A549 (cell line): ENCODE data around the gene HHATL. TPM values are rescaled to one million over a fixed set of nuclear protein-coding genes. Genes with fewer than 3 reads are reported as not detected.
A peak's percentile ranks its signal among the peaks of the same experiment; 100 is the strongest.

Experiments
- ATAC-seq, 2 experiments: fragments of 200-7000 bp in 1 of 2; fragments of >200 bp in 1 of 2; cut with Nextera tagmentation in 1 of 2; cut with Tn5 transposase in 1 of 2; 3 replicates each; pipeline versions ENCODE4 v1.8.0 to v1.9.1; 2018 to 2020; ENCODE audit warnings: mild to moderate bottlenecking in 1 of 2, moderate library complexity in 1 of 2
- CTCF ChIA-PET: fragments of 300-600 bp; sonication (Branson Sonifier 250); formaldehyde crosslinking; extraction: SDS; loops from one replicate; lab custom pipeline; 2021; ENCODE audit warnings: antibody characterized with exemption, inconsistent platforms; lab: Yijun Ruan, JAX
- POLR2A ChIA-PET: fragments of 350-600 bp; formaldehyde crosslinking; extraction: SDS; loops from one replicate; lab custom pipeline; 2021; ENCODE audit warnings: antibody characterized with exemption, inconsistent platforms; lab: Yijun Ruan, JAX
- DNase-seq, 2 experiments: peaks; one replicate each; pipeline versions ENCODE4 v3.0.0 to v3.0.0-alpha.2; 2011 to 2016; ENCODE audit warnings: low read depth in 1 of 2, low spot score in 1 of 2
- FAIRE-seq: peaks from 2 replicates; lab custom pipeline; 2011; peaks lifted over from hg19 to GRCh38; lab: Jason Lieb, UNC
- H3K27ac ChIP-seq, 2 experiments: fragments of >200 bp; sonication (Bioruptor Twin); formaldehyde crosslinking; 3 replicates each; pipeline ENCODE4 v1.5.1; 2016 to 2017
- H3K4me1 ChIP-seq: fragments of >200 bp; sonication (Bioruptor Twin); formaldehyde crosslinking; 3 replicates; pipeline ENCODE4 v1.6.1; 2016
- H3K4me2 ChIP-seq: fragments of >200 bp; sonication (Bioruptor Twin); formaldehyde crosslinking; 3 replicates; pipeline ENCODE4 v1.6.1; 2016
- H3K4me3 ChIP-seq: fragments of >200 bp; sonication (Bioruptor Twin); formaldehyde crosslinking; 3 replicates; pipeline ENCODE4 v1.5.1; 2016
- H3K9me3 ChIP-seq: fragments of >200 bp; sonication (Bioruptor Twin); formaldehyde crosslinking; 3 replicates; pipeline ENCODE4 v1.6.1; 2016
- BHLHE40 ChIP-seq: IDR thresholded peaks from 2 replicates; pipeline ENCODE4 v1.6.1; 2012; ENCODE audit warnings: low read depth, low read length, inconsistent platforms
- CEBPB ChIP-seq, 2 experiments: fragments of >200 bp in 1 of 2; sonication (Bioruptor Twin) in 1 of 2; formaldehyde crosslinking in 1 of 2; IDR thresholded peaks; 2 replicates each; pipeline ENCODE4 v1.6.1; 2012 to 2016
- EHF ChIP-seq: fragments of 250-450 bp; sonication (Bioruptor Pico); IDR thresholded peaks from 2 replicates; pipeline ENCODE4 v1.5.0; 2020; ENCODE audit warnings: mild to moderate bottlenecking
- EHMT2 ChIP-seq: fragments of 200-600 bp; sonication (generic); IDR thresholded peaks from 2 replicates; pipeline ENCODE4 v1.6.1; 2016; ENCODE audit warnings: antibody characterized with exemption, low read depth, mild to moderate bottlenecking, moderate library complexity
- FOSB ChIP-seq: fragments of 250-450 bp; sonication (Bioruptor Pico); IDR thresholded peaks from 2 replicates; pipeline ENCODE4 v1.5.0; 2020; ENCODE audit warnings: mild to moderate bottlenecking, moderate library complexity
- FOSL2 ChIP-seq, 2 experiments: fragments of 450-650 bp in 1 of 2; fragments of >200 bp in 1 of 2; sonication (Bioruptor Twin) in 1 of 2; formaldehyde crosslinking; IDR thresholded peaks; 2 replicates each; pipeline versions ENCODE4 v1.5.0 to v1.6.1; 2016 to 2020; ENCODE audit warnings: mild to moderate bottlenecking in 1 of 2, moderate library complexity in 1 of 2
- GATA3 ChIP-seq: IDR thresholded peaks from 2 replicates; pipeline ENCODE4 v1.6.1; 2012; ENCODE audit warnings: borderline replicate concordance
- HOXB5 ChIP-seq: fragments of 250-450 bp; sonication (Bioruptor Pico); IDR thresholded peaks from 2 replicates; pipeline ENCODE4 v1.5.0; 2020; ENCODE audit warnings: mild to moderate bottlenecking, moderate library complexity
- JUN ChIP-seq, 2 experiments: fragments of >200 bp; sonication (Bioruptor Twin); formaldehyde crosslinking; IDR thresholded peaks; 2 replicates in 1 of 2; 3 replicates in 1 of 2; pipeline ENCODE4 v1.6.1; 2016 to 2017
- KDM1A ChIP-seq: fragments of 200-600 bp; sonication (generic); IDR thresholded peaks from 2 replicates; pipeline ENCODE4 v1.6.1; 2016; ENCODE audit warnings: low read depth, mild to moderate bottlenecking
- KDM5A ChIP-seq: fragments of 200-600 bp; sonication (generic); IDR thresholded peaks from 2 replicates; pipeline ENCODE4 v1.6.1; 2016; ENCODE audit warnings: antibody characterized with exemption, mild to moderate bottlenecking
- MAFK ChIP-seq: fragments of 450-650 bp; IDR thresholded peaks from 2 replicates; pipeline ENCODE4 v1.6.1; 2014; ENCODE audit not compliant: partially characterized antibody
- MYC ChIP-seq: IDR thresholded peaks from 2 replicates; pipeline ENCODE4 v1.6.1; 2012; ENCODE audit warnings: mild to moderate bottlenecking, inconsistent platforms, low read length, improper control_type of control experiment, borderline replicate concordance
- POLR2AphosphoS2 ChIP-seq: conservative IDR thresholded peaks from 2 replicates; pipeline ENCODE4 v1.6.1; 2012; ENCODE audit warnings: low read length, improper control_type of control experiment, inconsistent platforms
- RAD21 ChIP-seq, 2 experiments: fragments of >200 bp in 1 of 2; sonication (Bioruptor Twin) in 1 of 2; formaldehyde crosslinking in 1 of 2; IDR thresholded peaks in 1 of 2; conservative IDR thresholded peaks in 1 of 2; 2 replicates in 1 of 2; 3 replicates in 1 of 2; pipeline ENCODE4 v1.6.1; 2012 to 2018; ENCODE audit warnings: inconsistent platforms in 1 of 2
- RARB ChIP-seq: fragments of 250-450 bp; sonication (Bioruptor Pico); IDR thresholded peaks from 2 replicates; pipeline ENCODE4 v1.8.0; 2021; ENCODE audit warnings: mild to moderate bottlenecking, moderate library complexity
- RFX5 ChIP-seq: fragments of 450-650 bp; IDR thresholded peaks from 2 replicates; pipeline ENCODE4 v1.7.1; 2014; ENCODE audit warnings: antibody characterized with exemption, mild to moderate bottlenecking, moderate library complexity
- RNF2 ChIP-seq: fragments of 200-600 bp; sonication (generic); IDR thresholded peaks from 2 replicates; pipeline ENCODE4 v1.6.1; 2016; ENCODE audit warnings: low read depth, mild to moderate bottlenecking, antibody characterized with exemption, moderate library complexity, borderline replicate concordance
- SMC3 ChIP-seq: fragments of >200 bp; sonication (Bioruptor Twin); formaldehyde crosslinking; IDR thresholded peaks from 3 replicates; pipeline ENCODE4 v1.6.1; 2018; ENCODE audit warnings: inconsistent platforms
- ZC3H11A ChIP-seq: fragments of 450-650 bp; IDR thresholded peaks from 2 replicates; pipeline ENCODE4 v1.6.1; 2014; ENCODE audit warnings: antibody characterized with exemption, mild to moderate bottlenecking
- WGBS: methylation state at CpG from one replicate; pipeline ENCODE4 v1.1.6; 2017; ENCODE audit errors: missing lambda C conversion rate; 5-methylcytosine and 5-hydroxymethylcytosine counted together
- polyA plus RNA-seq, 4 experiments: library from polyadenylated mRNA; depleted of rRNA in 3 of 4; stranded (reverse); fragments of >200 nt; fragmentation: RNase III in 1 of 4; extraction: RNeasy Plus Mini Kit Qiagen cat#74134 plus additional on column Dnase treatment in 1 of 4; gene quantifications; 2 replicates in 3 of 4; 3 replicates in 1 of 4; pipeline ENCODE4 v1.2.3, GENCODE V29; 2011 to 2017
- TF ChIP-seq, protein P1 (sequence below): fragments of 250-450 bp; sonication (Bioruptor Pico); IDR thresholded peaks from 2 replicates; pipeline ENCODE4 v1.5.0; 2020; ENCODE audit warnings: low read depth, mild to moderate bottlenecking, moderate library complexity
- TF ChIP-seq, protein P2 (sequence below): fragments of 450-650 bp; IDR thresholded peaks from 2 replicates; pipeline ENCODE4 v1.6.1; 2014; ENCODE audit warnings: antibody characterized with exemption
- TF ChIP-seq, protein P3 (sequence below): fragments of 150-350 bp; IDR thresholded peaks from 2 replicates; pipeline ENCODE4 v1.6.1; 2014; ENCODE audit warnings: low read depth, mild to moderate bottlenecking, low read length
- TF ChIP-seq, protein P4 (sequence below): fragments of 200-600 bp; sonication (generic); IDR thresholded peaks from 2 replicates; pipeline ENCODE4 v1.6.1; 2016; ENCODE audit warnings: antibody characterized with exemption, mild to moderate bottlenecking, moderate library complexity

HHATL gene
- polyA plus RNA-seq, 2 of the 4 experiments (the other 2 are of a cell fraction) = not detected

DNA sequence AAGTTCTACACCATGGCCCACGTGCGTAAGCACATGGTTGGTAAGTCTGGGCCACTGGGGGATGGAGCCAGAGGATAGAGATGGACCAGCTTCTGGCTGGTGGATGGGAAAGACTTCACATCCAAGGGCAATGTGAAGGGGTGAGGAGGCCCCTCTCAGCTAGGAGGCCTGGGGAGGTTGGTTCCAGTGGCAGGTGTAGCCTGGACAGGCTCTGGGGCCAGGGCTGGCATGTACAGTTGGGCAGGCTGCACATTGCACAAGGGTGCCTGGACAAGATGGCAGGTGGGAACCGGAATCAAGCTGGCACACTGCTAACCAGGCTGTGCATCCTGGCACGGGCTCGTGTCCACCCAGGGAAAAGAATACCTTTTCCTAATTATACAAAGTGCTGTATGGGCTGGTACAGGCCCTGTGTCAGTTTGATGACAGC lies 41.0 kb downstream of the HHATL start:
- no peaks in the 10 kb centered on the region for H3K9me3 ChIP-seq
- no peak for DNase-seq
- FAIRE-seq = no peak
- no peak overlapping the region for H3K4me2 ChIP-seq
- WGBS = 91% methylated on average over 5 of the region's 5 CpGs
- H3K27ac ChIP-seq = no peak overlapping the region
- ChIA-PET POLR2A (no interaction called here), CTCF (interaction anchor here (0.7 to 1.2 kb wide), 3 partner anchors 10 to 88 kb away, joined by 3 to 4 read pairs (median 3); no protein-coding TSS in a partner anchor)
- no peak overlapping the region for H3K4me3 ChIP-seq
- no peak for ATAC-seq
- TF ChIP-seq MYC (no peak), BHLHE40 (no peak), MAFK (no peak), KDM5A (no peak), GATA3 (no peak), ZC3H11A (no peak), POLR2AphosphoS2 (no peak), HOXB5 (CRISPR knock-in tag) (no peak), RARB (CRISPR knock-in tag) (no peak), EHMT2 (no peak), FOSL2 (IDR thresholded peaks at IDR 0.05) (no peak), FOSL2 (CRISPR knock-in tag; IDR thresholded peaks at IDR 0.05) (no peak), FOSB (CRISPR knock-in tag) (no peak), RFX5 (no peak), CEBPB (IDR thresholded peaks at IDR 0.05) (no peak), JUN (IDR thresholded peaks at IDR 0.05) (no peak), KDM1A (no peak)
- TF ChIP-seq, protein P1, sequence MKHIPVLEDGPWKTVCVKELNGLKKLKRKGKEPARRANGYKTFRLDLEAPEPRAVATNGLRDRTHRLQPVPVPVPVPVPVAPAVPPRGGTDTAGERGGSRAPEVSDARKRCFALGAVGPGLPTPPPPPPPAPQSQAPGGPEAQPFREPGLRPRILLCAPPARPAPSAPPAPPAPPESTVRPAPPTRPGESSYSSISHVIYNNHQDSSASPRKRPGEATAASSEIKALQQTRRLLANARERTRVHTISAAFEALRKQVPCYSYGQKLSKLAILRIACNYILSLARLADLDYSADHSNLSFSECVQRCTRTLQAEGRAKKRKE (CRISPR knock-in tag) = no peak
- TF ChIP-seq, protein P2, sequence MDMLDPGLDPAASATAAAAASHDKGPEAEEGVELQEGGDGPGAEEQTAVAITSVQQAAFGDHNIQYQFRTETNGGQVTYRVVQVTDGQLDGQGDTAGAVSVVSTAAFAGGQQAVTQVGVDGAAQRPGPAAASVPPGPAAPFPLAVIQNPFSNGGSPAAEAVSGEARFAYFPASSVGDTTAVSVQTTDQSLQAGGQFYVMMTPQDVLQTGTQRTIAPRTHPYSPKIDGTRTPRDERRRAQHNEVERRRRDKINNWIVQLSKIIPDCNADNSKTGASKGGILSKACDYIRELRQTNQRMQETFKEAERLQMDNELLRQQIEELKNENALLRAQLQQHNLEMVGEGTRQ = no peak
- TF ChIP-seq, protein P3, sequence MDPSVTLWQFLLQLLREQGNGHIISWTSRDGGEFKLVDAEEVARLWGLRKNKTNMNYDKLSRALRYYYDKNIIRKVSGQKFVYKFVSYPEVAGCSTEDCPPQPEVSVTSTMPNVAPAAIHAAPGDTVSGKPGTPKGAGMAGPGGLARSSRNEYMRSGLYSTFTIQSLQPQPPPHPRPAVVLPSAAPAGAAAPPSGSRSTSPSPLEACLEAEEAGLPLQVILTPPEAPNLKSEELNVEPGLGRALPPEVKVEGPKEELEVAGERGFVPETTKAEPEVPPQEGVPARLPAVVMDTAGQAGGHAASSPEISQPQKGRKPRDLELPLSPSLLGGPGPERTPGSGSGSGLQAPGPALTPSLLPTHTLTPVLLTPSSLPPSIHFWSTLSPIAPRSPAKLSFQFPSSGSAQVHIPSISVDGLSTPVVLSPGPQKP = no peak
- TF ChIP-seq, all 56 proteins: peak for 0
- no peaks in the 10 kb centered on the region for H3K4me1 ChIP-seq

DNA sequence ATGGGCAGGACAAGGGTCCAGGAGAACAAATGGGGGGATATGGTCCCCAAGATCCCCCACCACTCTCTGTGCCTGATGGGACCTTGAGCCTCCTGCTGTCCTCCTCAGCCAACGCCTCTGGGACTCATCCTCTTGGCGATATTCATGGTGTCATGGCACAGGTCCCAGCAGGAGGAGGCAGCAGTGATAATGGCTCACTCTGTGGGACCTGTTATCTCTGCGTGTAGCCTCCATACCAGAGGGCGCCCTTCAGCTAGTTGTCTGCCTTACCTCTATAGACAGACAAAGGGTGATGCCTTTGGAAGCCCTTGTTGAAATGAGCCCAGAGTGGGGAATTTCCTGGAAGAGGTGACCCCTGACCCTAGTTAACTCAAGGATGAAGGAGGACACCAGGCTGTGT lies 41.7 kb downstream of the HHATL start:
- no peak overlapping the region for H3K4me2 ChIP-seq
- no peaks in the 10 kb centered on the region for H3K9me3 ChIP-seq
- TF ChIP-seq RNF2 = no peak
- no peak for TF ChIP-seq ZC3H11A
- TF ChIP-seq RAD21 (conservative IDR thresholded peaks at IDR 0.05 in 1 of 2, IDR thresholded peaks at IDR 0.05 in 1 of 2) = peak in 1 of 2 experiments; percentile 29; a peak in 1 of 5 replicates
- no peak for TF ChIP-seq POLR2AphosphoS2
- TF ChIP-seq, protein P4, sequence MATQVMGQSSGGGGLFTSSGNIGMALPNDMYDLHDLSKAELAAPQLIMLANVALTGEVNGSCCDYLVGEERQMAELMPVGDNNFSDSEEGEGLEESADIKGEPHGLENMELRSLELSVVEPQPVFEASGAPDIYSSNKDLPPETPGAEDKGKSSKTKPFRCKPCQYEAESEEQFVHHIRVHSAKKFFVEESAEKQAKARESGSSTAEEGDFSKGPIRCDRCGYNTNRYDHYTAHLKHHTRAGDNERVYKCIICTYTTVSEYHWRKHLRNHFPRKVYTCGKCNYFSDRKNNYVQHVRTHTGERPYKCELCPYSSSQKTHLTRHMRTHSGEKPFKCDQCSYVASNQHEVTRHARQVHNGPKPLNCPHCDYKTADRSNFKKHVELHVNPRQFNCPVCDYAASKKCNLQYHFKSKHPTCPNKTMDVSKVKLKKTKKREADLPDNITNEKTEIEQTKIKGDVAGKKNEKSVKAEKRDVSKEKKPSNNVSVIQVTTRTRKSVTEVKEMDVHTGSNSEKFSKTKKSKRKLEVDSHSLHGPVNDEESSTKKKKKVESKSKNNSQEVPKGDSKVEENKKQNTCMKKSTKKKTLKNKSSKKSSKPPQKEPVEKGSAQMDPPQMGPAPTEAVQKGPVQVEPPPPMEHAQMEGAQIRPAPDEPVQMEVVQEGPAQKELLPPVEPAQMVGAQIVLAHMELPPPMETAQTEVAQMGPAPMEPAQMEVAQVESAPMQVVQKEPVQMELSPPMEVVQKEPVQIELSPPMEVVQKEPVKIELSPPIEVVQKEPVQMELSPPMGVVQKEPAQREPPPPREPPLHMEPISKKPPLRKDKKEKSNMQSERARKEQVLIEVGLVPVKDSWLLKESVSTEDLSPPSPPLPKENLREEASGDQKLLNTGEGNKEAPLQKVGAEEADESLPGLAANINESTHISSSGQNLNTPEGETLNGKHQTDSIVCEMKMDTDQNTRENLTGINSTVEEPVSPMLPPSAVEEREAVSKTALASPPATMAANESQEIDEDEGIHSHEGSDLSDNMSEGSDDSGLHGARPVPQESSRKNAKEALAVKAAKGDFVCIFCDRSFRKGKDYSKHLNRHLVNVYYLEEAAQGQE = no peak
- 0 out of 3 replicates have a peak, but pooled peaks have one; percentile 4 for TF ChIP-seq SMC3
- no peak for TF ChIP-seq EHF (CRISPR knock-in tag)
- CTCF ChIA-PET = interaction anchor here (0.7 to 1.2 kb wide), 4 partner anchors 10 to 89 kb away, joined by 3 to 4 read pairs (median 3); no protein-coding TSS in a partner anchor
- H3K4me3 ChIP-seq = no peak overlapping the region
- H3K27ac ChIP-seq = no peak overlapping the region
- WGBS = no CpG with 5 or more reads among the region's 4 CpGs
- FAIRE-seq = no peak
- H3K4me1 ChIP-seq = peaks cover under 1% of the 10 kb centered on the region; the same call in 1 of the 3 replicates
- ATAC-seq = peak; percentile 20 to 58; a peak in 3 of 6 replicates
- POLR2A ChIA-PET = no interaction called here
- peak in 1 of 2 experiments; percentile 28 for DNase-seq
